Measurements from ENCODE around the gene LRRC63. TPM values are rescaled to one million over a fixed set of nuclear protein-coding genes. Genes with fewer than 3 reads are reported as not detected.

Gene LRRC63
- total and polyA plus RNA-seq, 2 donors (not counting 3 experiments of a cell fraction or from before 2014, with no cell fraction given), result 0.04 TPM; not detected in 1

GRCh38 chr13:46172531-46172991, 39.2 kb upstream of the LRRC63 start:
- no peak overlapping the region for H3K4me3 ChIP-seq (replicated peaks in 1 of 3; ENCODE audit: insufficient read depth in 1 of 3, low read depth in 1 of 3, low read length in 3 of 3)
- POLR2A ChIA-PET, result no interaction called here

GRCh38 chr13:46173656-46174055, 38.1 kb upstream of the LRRC63 start:
- POLR2A ChIA-PET, result no interaction called here

More at GRCh38 chr13:46172531-46172991, 39.2 kb upstream of the LRRC63 start:
- Histone ChIP-seq H3K79me2 (ENCODE audit: control insufficient read depth, insufficient read depth, low read length) (no peaks in the 10 kb centered on the region), H3K27me3 (ENCODE audit: control insufficient read depth in 2 of 2, insufficient read depth in 2 of 2, low read length in 2 of 2) (peaks cover 2 to 30% of the 10 kb centered on the region in 2 experiments), H3K4me2 (ENCODE audit: insufficient read depth, low read length) (no peak overlapping the region), H4K20me1 (replicated peaks; ENCODE audit: control insufficient read depth, extremely low read depth, insufficient read depth, low read length) (no peaks in the 10 kb centered on the region), H2AFZ (ENCODE audit: low read depth, low read length) (no peak overlapping the region), H3K4me1 (ENCODE audit: control insufficient read depth, extremely low read depth, insufficient read depth, low read length) (no peaks in the 10 kb centered on the region), H3K36me3 (ENCODE audit: control insufficient read depth in 2 of 2, extremely low read depth in 1 of 2, insufficient read depth in 2 of 2, low read length in 2 of 2) (no peaks in the 10 kb centered on the region), H3K9me1 (replicated peaks; ENCODE audit: control insufficient read depth, extremely low read depth, insufficient read depth, low read length) (no peaks in the 10 kb centered on the region), H3K27ac (ENCODE audit: insufficient read depth, low read depth, low read length) (no peak overlapping the region), H3K9me3 (replicated peaks; ENCODE audit: control insufficient read depth, insufficient read depth, low read length) (no peaks in the 10 kb centered on the region), H3K9ac (replicated peaks; ENCODE audit: extremely low read depth, insufficient read depth, low read length) (no peak overlapping the region)
- intact Hi-C loops (cut with micrococcal nuclease), result no loop called here
- TF ChIP-seq MYC (IDR thresholded peaks at IDR 0.05; ENCODE audit: low read depth, low read length) (no peak), POLR2A (IDR thresholded peaks at IDR 0.05; ENCODE audit: low read depth, low read length) (no peak), GATA2 (IDR thresholded peaks at IDR 0.05; ENCODE audit: insufficient read depth, insufficient read length, low read depth, low read length) (no peak), POLR2AphosphoS5 (IDR thresholded peaks at IDR 0.05; ENCODE audit: insufficient read depth, low read depth, low read length) (no peak), JUN (IDR thresholded peaks at IDR 0.05; ENCODE audit: borderline replicate concordance, insufficient read depth, insufficient read length, low read depth) (no peak)
- TF ChIP-seq, protein P1, sequence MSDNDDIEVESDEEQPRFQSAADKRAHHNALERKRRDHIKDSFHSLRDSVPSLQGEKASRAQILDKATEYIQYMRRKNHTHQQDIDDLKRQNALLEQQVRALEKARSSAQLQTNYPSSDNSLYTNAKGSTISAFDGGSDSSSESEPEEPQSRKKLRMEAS (IDR thresholded peaks at IDR 0.05; ENCODE audit: insufficient read depth, insufficient read length), result no peak
- dilution Hi-C loops (cut with MboI; ENCODE audit: extremely low pct_ligation_motif_present, low sequenced_read_pairs), result no loop called here
- DNase-seq (ENCODE audit: low read depth, low spot score) (no peak), FAIRE-seq (no peak)
- CTCF ChIA-PET, result interaction anchor here (1.8 to 3.5 kb wide), 2 partner anchors 13 to 149 kb away, joined by 10 to 13 read pairs; no protein-coding TSS in a partner anchor
- BruUV-seq (replicated peaks), result no TSS peak

More at GRCh38 chr13:46173656-46174055, 38.1 kb upstream of the LRRC63 start:
- CTCF ChIA-PET, result interaction anchor here (1.8 kb wide), 1 partner anchor 14 kb away, joined by 10 read pairs; no protein-coding TSS in a partner anchor
- H3K9ac ChIP-seq (replicated peaks; ENCODE audit: extremely low read depth, insufficient read depth, low read length), result no peak overlapping the region
- no peaks in the 10 kb centered on the region for H3K36me3 ChIP-seq (ENCODE audit: control insufficient read depth in 2 of 2, extremely low read depth in 1 of 2, insufficient read depth in 2 of 2, low read length in 2 of 2)
- peaks cover 0 to 24% of the 10 kb centered on the region in 2 experiments for H3K27me3 ChIP-seq (ENCODE audit: control insufficient read depth in 2 of 2, insufficient read depth in 2 of 2, low read length in 2 of 2)
- no peaks in the 10 kb centered on the region for H4K20me1 ChIP-seq (replicated peaks; ENCODE audit: control insufficient read depth, extremely low read depth, insufficient read depth, low read length)
- FAIRE-seq (no peak), DNase-seq (ENCODE audit: low read depth, low spot score) (no peak)
- dilution Hi-C loops (cut with MboI; ENCODE audit: extremely low pct_ligation_motif_present, low sequenced_read_pairs), result no loop called here
- TF ChIP-seq MYC (IDR thresholded peaks at IDR 0.05; ENCODE audit: low read depth, low read length) (no peak), POLR2AphosphoS5 (IDR thresholded peaks at IDR 0.05; ENCODE audit: insufficient read depth, low read depth, low read length) (no peak), JUN (IDR thresholded peaks at IDR 0.05; ENCODE audit: borderline replicate concordance, insufficient read depth, insufficient read length, low read depth) (no peak), GATA2 (IDR thresholded peaks at IDR 0.05; ENCODE audit: insufficient read depth, insufficient read length, low read depth, low read length) (no peak), POLR2A (IDR thresholded peaks at IDR 0.05; ENCODE audit: low read depth, low read length) (no peak), EZH2 (IDR thresholded peaks at IDR 0.05; ENCODE audit: borderline replicate concordance, low read depth, low read length, severe bottlenecking) (no peak), CTCF (IDR thresholded peaks at IDR 0.05; ENCODE audit: extremely low read depth in 1 of 2, insufficient read depth in 1 of 2, low read depth in 1 of 2, low read length in 2 of 2) (no peak), FOS (IDR thresholded peaks at IDR 0.05; ENCODE audit: borderline replicate concordance, insufficient read depth, low read length) (no peak)
- TF ChIP-seq, protein P1 (IDR thresholded peaks at IDR 0.05; ENCODE audit: insufficient read depth, insufficient read length), result no peak
- H3K9me1 ChIP-seq (replicated peaks; ENCODE audit: control insufficient read depth, extremely low read depth, insufficient read depth, low read length), result no peaks in the 10 kb centered on the region
- intact Hi-C loops (cut with micrococcal nuclease), result no loop called here
- no peaks in the 10 kb centered on the region for H3K9me3 ChIP-seq (replicated peaks; ENCODE audit: control insufficient read depth, insufficient read depth, low read length)
- H3K79me2 ChIP-seq (ENCODE audit: control insufficient read depth, insufficient read depth, low read length), result no peaks in the 10 kb centered on the region
- H3K4me2 ChIP-seq (ENCODE audit: insufficient read depth, low read length), result no peak overlapping the region
- H3K4me1 ChIP-seq (ENCODE audit: control insufficient read depth, extremely low read depth, insufficient read depth, low read length), result no peaks in the 10 kb centered on the region
- no peak overlapping the region for H3K4me3 ChIP-seq (replicated peaks in 1 of 3; ENCODE audit: insufficient read depth in 1 of 3, low read depth in 1 of 3, low read length in 3 of 3)
- no peak overlapping the region for H2AFZ ChIP-seq (ENCODE audit: low read depth, low read length)
- BruUV-seq (replicated peaks), result no TSS peak
- no peak overlapping the region for H3K27ac ChIP-seq (ENCODE audit: insufficient read depth, low read depth, low read length)
